NK-92 (cell line): ENCODE measurements around the gene HCAR1.
"Not testable (repeated sequence)": the region's sequence is repeated elsewhere in the genome, so short reads cannot be mapped to it uniquely, and the experiment has no call there.

ENCODE experiments used
- DNase-seq: peaks from one replicate; lab custom pipeline; 2025; ENCODE audit not compliant: unreplicated experiment; lab: John Stamatoyannopoulos, UW

Gene HCAR1

GRCh38 chr12:122730215-122731014 lies at the start of gene HCAR1:
HCAR1 (minus strand) TSS chr12:122730844; CDS start chr12:122730339, 505 bp downstream.
- DNase-seq, result no peak

GRCh38 chr12:122757568-122757967 lies 26.9 kb upstream of the HCAR1 start:
- DNase-seq, result no peak

DNA sequence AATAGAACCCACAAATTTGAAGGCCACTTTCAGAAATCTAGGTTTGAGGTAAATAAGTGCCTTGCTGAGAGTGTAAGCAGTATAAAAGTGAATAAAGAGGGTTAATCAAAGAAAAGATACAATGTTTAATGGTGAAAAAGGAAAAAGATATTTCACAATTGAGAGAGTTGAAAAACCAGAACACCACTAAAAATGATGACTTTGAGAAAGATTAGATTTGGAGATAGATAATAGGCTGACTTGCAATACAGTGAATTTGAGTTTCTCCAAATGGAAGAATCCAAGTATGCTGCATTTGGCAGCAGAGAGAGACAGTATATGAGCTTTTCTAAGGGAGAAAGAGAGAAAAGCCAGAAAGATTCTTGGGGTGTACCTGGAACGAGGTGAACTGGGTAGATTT lies 24.1 kb upstream of the HCAR1 start:
- DNase-seq, result no peak

DNA sequence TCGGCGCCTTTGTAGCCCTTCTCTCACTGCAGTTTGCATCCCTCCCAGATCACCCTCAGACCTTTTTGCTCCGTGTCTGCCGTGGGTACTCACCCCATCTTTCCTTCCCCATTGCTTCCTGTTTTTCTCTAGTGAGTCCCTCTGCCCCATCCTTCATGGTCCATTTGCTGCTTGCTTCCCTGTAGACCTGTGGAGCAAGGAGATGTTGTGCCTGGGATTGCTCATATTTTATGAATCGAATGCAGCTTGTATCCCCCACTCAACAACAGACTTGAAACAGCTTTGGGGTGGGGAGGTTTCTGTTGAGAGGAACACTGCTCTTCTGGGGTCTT lies 22.6 kb upstream of the HCAR1 start:
- DNase-seq, result no peak

GRCh38 chr12:122752464-122753318 lies 22.0 kb upstream of the HCAR1 start, which contains the start of gene DENR:
DENR (plus strand) TSS chr12:122752824; CDS start chr12:122753702, 878 bp downstream.
- DNase-seq, result peak; percentile 82

GRCh38 chr12:122750781-122751515 lies 20.3 kb upstream of the HCAR1 start:
- not testable (repeated sequence) for DNase-seq

DNA sequence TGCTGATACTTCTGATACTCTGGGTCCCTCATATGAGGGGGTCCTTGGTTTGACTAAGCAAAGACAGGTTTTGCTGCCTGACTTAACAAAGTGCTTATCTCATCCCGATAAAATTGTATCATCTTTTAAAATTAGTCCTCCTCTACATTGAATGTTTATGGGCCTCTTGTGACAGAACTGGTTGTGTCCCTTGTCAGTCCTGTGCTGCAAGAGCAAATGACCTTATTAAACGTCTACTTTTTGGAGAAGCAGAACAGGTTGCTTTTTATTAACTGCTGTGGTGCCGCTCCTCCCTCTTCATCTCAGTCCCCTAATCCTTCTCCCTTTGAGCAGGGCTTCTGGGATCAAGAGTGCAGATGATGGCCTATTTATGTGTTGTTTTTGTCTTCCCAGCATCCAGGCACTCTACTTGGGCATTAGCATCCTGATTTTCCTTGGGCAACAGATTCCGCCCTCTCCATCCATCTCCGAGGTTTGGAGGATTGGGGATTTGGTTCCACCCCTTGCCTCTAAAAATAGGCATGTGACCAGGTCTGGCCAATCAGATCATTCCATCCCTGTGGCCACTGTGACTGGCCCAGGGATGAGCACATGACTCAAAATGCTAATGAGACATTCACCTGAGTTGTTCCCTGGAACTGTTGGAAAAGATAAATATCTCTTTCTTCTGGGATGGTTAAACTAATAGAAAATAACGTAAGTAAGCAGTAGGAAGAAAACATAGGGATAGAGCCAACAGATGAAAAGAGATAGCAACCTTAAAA lies 19.1 kb upstream of the HCAR1 start:
- no peak for DNase-seq

GRCh38 chr12:122747224-122748135 lies 16.8 kb upstream of the HCAR1 start:
- DNase-seq, result no peak

DNA sequence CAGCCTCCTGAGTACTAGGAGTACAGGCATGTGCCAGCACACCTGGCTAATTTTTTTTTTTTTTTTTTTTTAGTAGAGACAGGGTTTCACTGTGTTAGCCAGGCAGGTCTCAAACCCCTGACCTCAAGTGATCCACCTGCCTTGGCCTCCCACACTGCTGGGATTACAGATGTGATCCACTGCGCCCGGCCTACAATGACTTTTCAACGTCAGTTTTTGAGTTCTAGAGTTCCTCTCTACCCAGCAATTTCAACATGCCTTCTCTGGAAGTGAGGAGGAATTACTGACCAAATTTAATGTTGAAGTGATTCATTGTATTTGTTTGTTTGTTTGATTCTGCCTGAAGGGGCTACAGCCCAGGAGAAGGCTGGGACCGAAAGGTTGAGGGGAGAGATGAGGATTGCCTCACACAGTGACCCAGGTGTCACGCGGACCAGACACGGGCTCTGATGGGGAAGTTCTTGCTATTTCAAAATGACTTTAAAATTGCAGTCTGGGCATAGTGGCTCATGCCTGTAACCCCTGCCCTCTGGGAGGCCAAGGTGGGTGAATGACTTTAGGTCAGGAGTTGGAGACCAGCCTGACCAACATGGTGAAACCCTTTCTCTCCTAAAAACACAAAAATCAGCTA lies 13.4 kb upstream of the HCAR1 start:
- no peak for DNase-seq

DNA sequence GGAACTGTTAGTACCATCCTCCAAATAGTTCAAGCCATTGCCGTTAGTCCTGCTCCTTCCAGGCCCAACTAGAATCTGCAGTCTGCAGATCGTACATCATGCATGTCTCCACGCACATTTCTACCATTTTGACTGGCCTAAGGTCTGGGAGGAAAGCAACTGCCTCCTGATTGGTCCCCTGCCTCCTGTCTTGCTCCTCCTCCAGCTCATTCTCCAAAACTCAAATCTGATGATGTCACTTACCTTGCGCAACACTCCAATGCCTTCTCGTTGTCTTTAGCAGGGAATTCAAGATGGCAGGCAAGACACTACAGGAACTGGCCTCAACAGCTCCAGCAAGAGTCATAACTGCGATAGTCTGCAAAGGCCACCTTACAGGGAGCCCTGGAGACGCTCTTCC lies 9.7 kb upstream of the HCAR1 start:
- DNase-seq, result no peak

- DNase-seq, result no peak
Measured at GRCh38 chr12:122738571-122738970, 7.9 kb upstream of the HCAR1 start.

DNA sequence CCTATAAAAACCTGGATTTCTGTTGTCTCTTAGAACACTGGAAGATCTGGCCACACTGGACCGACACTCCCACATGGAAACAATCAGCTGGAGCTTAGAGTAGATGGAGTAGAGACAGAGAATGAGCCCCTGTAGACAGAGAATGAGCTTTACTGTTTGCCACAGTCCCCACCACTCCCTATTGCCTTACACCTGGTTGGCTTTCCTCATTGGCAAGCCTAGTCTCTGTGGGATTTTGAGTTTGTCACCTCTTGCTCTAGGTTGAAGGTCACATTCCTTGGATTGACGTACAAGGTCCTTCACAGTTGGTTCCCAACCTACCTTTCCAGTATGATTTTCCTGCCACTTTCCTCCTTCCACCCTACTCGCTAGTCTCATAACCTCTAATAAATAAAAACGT lies 2.0 kb upstream of the HCAR1 start:
- DNase-seq, result no peak

GRCh38 chr12:122732170-122732569 lies 1.5 kb upstream of the HCAR1 start:
- DNase-seq, result no peak

DNA sequence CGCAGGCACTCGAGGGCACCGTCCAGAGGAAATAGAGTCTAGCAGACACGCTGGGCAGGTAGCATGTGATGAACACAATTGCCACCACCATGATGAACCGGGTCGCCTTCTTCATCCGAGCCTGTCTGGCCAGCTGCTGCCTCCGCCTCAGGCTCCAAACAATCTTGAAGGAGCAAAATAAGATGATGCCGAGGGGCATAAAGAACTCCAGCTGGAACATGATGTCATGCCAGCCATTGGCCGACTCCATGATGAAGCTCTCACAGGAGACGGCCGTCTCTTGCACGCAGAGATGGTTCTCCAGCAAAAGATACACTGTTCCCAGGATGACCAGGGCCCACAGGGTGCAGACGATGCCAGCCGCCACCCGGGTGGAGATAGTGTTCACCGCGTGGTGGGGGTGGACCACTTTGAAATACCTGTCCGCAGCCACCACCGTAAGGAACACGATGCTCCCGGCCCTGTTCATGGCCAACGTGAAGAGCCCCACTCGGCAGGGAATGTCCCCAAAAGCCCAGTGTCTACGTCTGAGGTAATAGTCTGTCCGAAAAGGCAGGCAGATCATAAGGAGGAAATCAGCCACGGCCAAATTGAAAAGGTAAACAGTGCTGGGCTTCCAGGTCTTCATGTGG lies 945 bp downstream of the HCAR1 start:
- DNase-seq, result no peak

DNA sequence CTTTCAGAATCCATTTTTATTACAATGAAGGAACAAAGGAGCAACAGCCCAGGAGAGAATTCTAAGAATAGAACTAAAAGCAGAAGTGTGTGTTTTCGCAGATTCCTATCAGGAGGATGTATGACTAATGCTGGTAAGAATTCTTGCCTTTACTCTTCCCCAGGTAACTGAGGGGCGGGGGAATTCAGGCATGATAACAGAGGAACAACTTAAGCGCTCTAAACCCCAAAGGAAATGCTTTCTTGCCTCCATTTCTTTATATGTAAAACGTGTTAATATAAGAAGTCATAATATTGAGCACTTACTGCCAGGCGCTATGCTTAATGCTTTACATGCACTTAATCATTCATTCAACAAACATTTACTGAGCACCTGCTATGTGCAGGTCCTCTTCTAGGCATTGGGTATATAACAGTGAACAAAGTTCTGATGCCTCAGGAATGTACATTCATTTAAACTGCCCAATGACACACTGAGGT lies 4.5 kb downstream of the HCAR1 start:
- no peak for DNase-seq

DNA sequence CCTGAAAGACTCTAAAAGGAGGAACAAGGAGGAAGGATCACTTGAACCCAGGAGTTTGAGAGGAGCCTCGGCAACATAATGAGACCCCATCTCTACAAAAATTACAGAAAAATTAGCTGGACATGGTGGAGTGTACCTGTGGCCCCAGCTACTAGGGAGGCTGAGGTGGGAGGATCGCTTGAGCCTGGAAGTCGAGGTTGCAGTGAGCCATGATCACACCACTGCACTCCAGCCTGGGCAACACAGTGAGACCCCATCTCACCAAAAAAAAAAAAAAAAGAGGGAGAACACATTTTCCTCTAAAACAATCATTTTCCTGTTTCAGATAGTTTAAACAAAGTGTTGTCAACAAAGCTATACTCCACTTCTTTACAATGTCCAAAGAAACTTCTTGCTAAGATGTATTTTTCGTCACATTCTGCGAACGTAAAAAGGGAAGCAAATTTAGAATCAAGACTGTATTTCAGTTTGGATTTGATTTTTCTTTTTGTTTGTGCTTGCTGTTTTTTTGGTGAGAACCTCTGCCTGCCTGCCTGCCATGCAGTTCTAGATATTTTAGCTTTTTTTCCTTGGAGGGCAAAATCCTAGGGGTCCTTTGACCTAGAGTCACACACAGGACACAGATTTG lies 5.1 kb downstream of the HCAR1 start:
- no peak for DNase-seq

GRCh38 chr12:122724641-122725243 lies 5.9 kb downstream of the HCAR1 start:
- no peak for DNase-seq

- DNase-seq, result no peak
Measured at GRCh38 chr12:122722387-122722786, 8.3 kb downstream of the HCAR1 start.
